Gastroesophageal sphincter (tissue), 4 donors: ENCODE measurements around the gene ARHGAP30. TPM values are rescaled to one million over a fixed set of nuclear protein-coding genes. Genes with fewer than 3 reads are reported as not detected.

ENCODE experiments used
- ATAC-seq: fragments of 150-250 bp; one replicate; pipeline ENCODE4 v1.9.1; 2016; ENCODE audit warnings: mild to moderate bottlenecking, moderate library complexity
- H3K27ac ChIP-seq, 4 donors: fragments of 200-600 bp; sonication (generic) in 3 of 4; 1 replicate in 3 of 4; 2 replicates in 1 of 4; pipeline ENCODE4 v1.5.1; 2016 to 2019
- H3K27me3 ChIP-seq: fragments of 200-600 bp; sonication (generic); one replicate; pipeline ENCODE4 v1.5.1; 2019
- H3K36me3 ChIP-seq, 2 donors: fragments of 200-600 bp; sonication (generic); one replicate each; pipeline ENCODE4 v1.5.1; 2019; ENCODE audit warnings: control low read depth in 1 of 2
- H3K4me1 ChIP-seq, 3 donors: fragments of 200-600 bp; sonication (generic); 1 replicate in 2 of 3; 2 replicates in 1 of 3; pipeline ENCODE4 v1.5.1; 2016 to 2019; ENCODE audit warnings: control low read depth in 2 of 3
- H3K4me3 ChIP-seq, 2 donors: fragments of 200-600 bp; sonication (generic); one replicate each; pipeline ENCODE4 v1.5.1; 2019; ENCODE audit warnings: mild to moderate bottlenecking in 1 of 2, moderate library complexity in 1 of 2
- H3K9me3 ChIP-seq, 3 donors: fragments of 200-600 bp; sonication (generic); one replicate each; pipeline ENCODE4 v1.5.1; 2017 to 2019; ENCODE audit warnings: control low read depth in 2 of 3
- EP300 ChIP-seq: sonication (generic); formaldehyde crosslinking; IDR thresholded peaks from one replicate; pipeline ENCODE4 v1.6.1; 2017; ENCODE audit warnings: antibody characterized with exemption, mild to moderate bottlenecking
- POLR2A ChIP-seq, 2 donors: fragments of 450-650 bp; IDR thresholded peaks; one replicate each; pipeline ENCODE4 v1.6.1; 2017; ENCODE audit warnings: antibody characterized with exemption in 2 of 2, mild to moderate bottlenecking in 2 of 2, moderate library complexity in 1 of 2
- POLR2AphosphoS5 ChIP-seq: sonication (generic); formaldehyde crosslinking; IDR thresholded peaks from one replicate; pipeline ENCODE4 v1.6.1; 2017; ENCODE audit warnings: antibody characterized with exemption
- WGBS, 2 donors: methylation state at CpG; one replicate each; pipeline ENCODE4 v1.1.5; 2018; ENCODE audit warnings: low coverage in 1 of 2; 5-methylcytosine and 5-hydroxymethylcytosine counted together
- total RNA-seq, 4 donors: library from RNA; depleted of rRNA; stranded (reverse); fragments of >200 nt; gene quantifications; one replicate each; pipeline ENCODE4 v1.1.0, GENCODE V29; 2016
- TF ChIP-seq, protein P1 (sequence below), 4 experiments: fragments of 200-600 bp in 2 of 4; fragments of 450-650 bp in 2 of 4; sonication (generic) in 1 of 4; IDR thresholded peaks; one replicate each; pipeline ENCODE4 v1.5.1; 2017 to 2019; ENCODE audit warnings: antibody characterized with exemption in 4 of 4, mild to moderate bottlenecking in 2 of 4, moderate library complexity in 2 of 4

The ARHGAP30 gene
- total RNA-seq, 4 donors from 2014 or later = 1.9 to 11.6 (median 4.4) TPM

DNA sequence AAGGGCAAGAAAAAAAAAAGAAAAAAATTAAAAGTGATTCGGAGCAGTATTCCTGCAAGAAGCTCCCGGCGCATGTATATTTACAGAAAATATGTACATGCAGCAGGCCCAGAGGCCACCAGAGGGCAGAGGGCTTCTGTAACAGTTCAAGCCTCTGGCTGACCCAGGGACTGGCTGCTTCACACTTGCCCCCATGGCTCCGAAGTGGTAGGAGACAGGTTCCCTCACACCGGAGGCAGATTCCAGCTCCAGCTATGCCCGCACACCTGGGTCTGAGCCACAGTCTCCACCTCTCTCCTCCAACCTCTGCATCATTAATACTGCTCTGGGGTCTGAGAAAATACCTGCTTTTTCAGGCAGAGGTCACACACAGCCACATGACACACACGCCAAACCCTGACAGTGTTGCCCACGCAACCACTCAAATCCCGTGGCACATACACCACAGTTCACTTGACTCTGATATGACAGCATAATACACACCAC lies 2.2 kb upstream of the ARHGAP30 start:
- H3K4me3 ChIP-seq = no peak overlapping the region
- TF ChIP-seq, protein P1, sequence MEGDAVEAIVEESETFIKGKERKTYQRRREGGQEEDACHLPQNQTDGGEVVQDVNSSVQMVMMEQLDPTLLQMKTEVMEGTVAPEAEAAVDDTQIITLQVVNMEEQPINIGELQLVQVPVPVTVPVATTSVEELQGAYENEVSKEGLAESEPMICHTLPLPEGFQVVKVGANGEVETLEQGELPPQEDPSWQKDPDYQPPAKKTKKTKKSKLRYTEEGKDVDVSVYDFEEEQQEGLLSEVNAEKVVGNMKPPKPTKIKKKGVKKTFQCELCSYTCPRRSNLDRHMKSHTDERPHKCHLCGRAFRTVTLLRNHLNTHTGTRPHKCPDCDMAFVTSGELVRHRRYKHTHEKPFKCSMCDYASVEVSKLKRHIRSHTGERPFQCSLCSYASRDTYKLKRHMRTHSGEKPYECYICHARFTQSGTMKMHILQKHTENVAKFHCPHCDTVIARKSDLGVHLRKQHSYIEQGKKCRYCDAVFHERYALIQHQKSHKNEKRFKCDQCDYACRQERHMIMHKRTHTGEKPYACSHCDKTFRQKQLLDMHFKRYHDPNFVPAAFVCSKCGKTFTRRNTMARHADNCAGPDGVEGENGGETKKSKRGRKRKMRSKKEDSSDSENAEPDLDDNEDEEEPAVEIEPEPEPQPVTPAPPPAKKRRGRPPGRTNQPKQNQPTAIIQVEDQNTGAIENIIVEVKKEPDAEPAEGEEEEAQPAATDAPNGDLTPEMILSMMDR (IDR thresholded peaks at IDR 0.05) = peak in 2 of 4 experiments; percentile 19 to 44
- no peak for TF ChIP-seq POLR2A (IDR thresholded peaks at IDR 0.05)
- H3K36me3 ChIP-seq = no peaks in the 10 kb centered on the region
- no peak overlapping the region for H3K27ac ChIP-seq
- 41 to 68% methylated on average over 3 to 6 of the region's 9 CpGs for WGBS, 2 donors
- H3K27me3 ChIP-seq = peaks cover 6% of the 10 kb centered on the region
- no peaks in the 10 kb centered on the region for H3K9me3 ChIP-seq
- ATAC-seq = no peak
- no peaks in the 10 kb centered on the region for H3K4me1 ChIP-seq

GRCh38 chr1:161070761-161071160 lies 1.1 kb upstream of the ARHGAP30 start:
- H3K27ac ChIP-seq = no peak overlapping the region
- 84 to 93% methylated on average over 2 to 4 of the region's 4 CpGs for WGBS, 2 donors
- peaks cover 12% of the 10 kb centered on the region for H3K27me3 ChIP-seq
- no peak for ATAC-seq
- H3K36me3 ChIP-seq = no peaks in the 10 kb centered on the region
- H3K4me3 ChIP-seq = no peak overlapping the region
- no peaks in the 10 kb centered on the region for H3K4me1 ChIP-seq
- H3K9me3 ChIP-seq = no peaks in the 10 kb centered on the region
- TF ChIP-seq POLR2AphosphoS5 (no peak), EP300 (no peak), POLR2A (IDR thresholded peaks at IDR 0.05) (no peak)
- TF ChIP-seq, protein P1 (IDR thresholded peaks at IDR 0.05) = no peak

- Histone ChIP-seq H3K4me3 (peak overlapping the region; percentile 1 to 42), H3K27ac (peak overlapping the region in 3 of 4 donors; percentile 50 to 60 (median 51))
Measured at GRCh38 chr1:161069241-161069640, 450 bp downstream of the ARHGAP30 start.

GRCh38 chr1:161068306-161069234 lies 1.1 kb downstream of the ARHGAP30 start:
- H3K36me3 ChIP-seq = no peaks in the 10 kb centered on the region
- WGBS, 2 donors = 67 to 97% methylated on average over 6 to 8 of the region's 10 CpGs
- H3K4me1 ChIP-seq = no peaks in the 10 kb centered on the region
- no peaks in the 10 kb centered on the region for H3K9me3 ChIP-seq
- peak; percentile 70 for ATAC-seq
- H3K4me3 ChIP-seq = peak overlapping the region in 1 of 2 donors; percentile 42
- H3K27me3 ChIP-seq = peaks cover 26% of the 10 kb centered on the region
- no peak for TF ChIP-seq POLR2AphosphoS5
- TF ChIP-seq EP300 = no peak
- TF ChIP-seq POLR2A (IDR thresholded peaks at IDR 0.05) = no peak
- TF ChIP-seq, protein P1 (IDR thresholded peaks at IDR 0.05) = no peak
- H3K27ac ChIP-seq = peak overlapping the region in 3 of 4 donors; percentile 50 to 60 (median 51)

More at GRCh38 chr1:161069241-161069640, 450 bp downstream of the ARHGAP30 start:
- H3K27me3 ChIP-seq = peaks cover 19% of the 10 kb centered on the region
- H3K4me1 ChIP-seq = no peaks in the 10 kb centered on the region
- 66 to 70% methylated on average over 2 to 5 of the region's 9 CpGs for WGBS, 2 donors
- ATAC-seq = no peak
- no peak for TF ChIP-seq POLR2AphosphoS5
- TF ChIP-seq EP300 = no peak
- TF ChIP-seq POLR2A (IDR thresholded peaks at IDR 0.05) = no peak
- TF ChIP-seq, protein P1 (IDR thresholded peaks at IDR 0.05) = no peak
- H3K36me3 ChIP-seq = no peaks in the 10 kb centered on the region
- no peaks in the 10 kb centered on the region for H3K9me3 ChIP-seq
